H1 (cell line): ENCODE results near the gene CACNB4. TPM values are rescaled to one million over a fixed set of nuclear protein-coding genes. Genes with fewer than 3 reads are reported as not detected.

Experiments
- CTCF ChIA-PET: fragments of 300-600 bp; sonication (Branson Sonifier 250); formaldehyde crosslinking; loops from one replicate; lab custom pipeline; 2021; ENCODE audit not compliant: partially characterized antibody; lab: Charles Lee
- POLR2A ChIA-PET: fragments of 300-600 bp; sonication (Branson Sonifier 250); formaldehyde crosslinking; loops from one replicate; lab custom pipeline; 2021; ENCODE audit warnings: inconsistent platforms; ENCODE audit not compliant: partially characterized antibody; lab: Charles Lee
- DNase-seq, 2 experiments: peaks; one replicate each; pipeline versions ENCODE4 v3.0.0 to v3.0.0-alpha.2; 2010 to 2022; ENCODE audit warnings: low spot score in 2 of 2, low read depth in 1 of 2, mixed read lengths in 1 of 2
- FAIRE-seq: peaks from 2 replicates; lab custom pipeline; 2011; peaks lifted over from hg19 to GRCh38; lab: Jason Lieb, UNC
- H2AFZ ChIP-seq: 2 replicates; pipeline ENCODE4 v1.8.1; 2012; ENCODE audit warnings: low read length, inconsistent platforms
- H2AK5ac ChIP-seq: 2 replicates; pipeline ENCODE4 v1.6.1; 2013; ENCODE audit warnings: low read depth, low read length
- H2BK120ac ChIP-seq: replicated peaks from 2 replicates; pipeline ENCODE3; 2013; ENCODE audit warnings: low read depth, low read length, inconsistent platforms
- H2BK12ac ChIP-seq: 2 replicates; pipeline ENCODE4 v1.6.1; 2013; ENCODE audit warnings: low read depth, low read length
- H2BK15ac ChIP-seq: 2 replicates; pipeline ENCODE4 v1.6.1; 2013; ENCODE audit warnings: low read length
- H2BK20ac ChIP-seq: 2 replicates; pipeline ENCODE4 v1.6.1; 2013; ENCODE audit warnings: low read length
- H2BK5ac ChIP-seq: 2 replicates; pipeline ENCODE4 v1.6.1; 2013; ENCODE audit warnings: low read depth, low read length
- H3K14ac ChIP-seq: 2 replicates; pipeline ENCODE4 v1.6.1; 2013; ENCODE audit warnings: inconsistent platforms; ENCODE audit not compliant: insufficient read length
- H3K18ac ChIP-seq: 2 replicates; pipeline ENCODE4 v1.6.1; 2013; ENCODE audit warnings: low read length; ENCODE audit errors: extremely low read depth
- H3K23ac ChIP-seq: 2 replicates; pipeline ENCODE4 v1.6.1; 2013; ENCODE audit warnings: inconsistent platforms; ENCODE audit not compliant: insufficient read length
- H3K23me2 ChIP-seq: 2 replicates; pipeline ENCODE4 v1.6.1; 2013; ENCODE audit warnings: low read depth, low read length
- H3K27ac ChIP-seq: 2 replicates; pipeline ENCODE4 v1.6.1; 2011; ENCODE audit warnings: low read depth, low read length, inconsistent platforms
- H3K27me3 ChIP-seq, 4 experiments: replicated peaks in 1 of 4; 1 replicate in 1 of 4; 2 replicates in 3 of 4; pipeline versions ENCODE4 v1.6.1 to v1.8.1; 2011 to 2013; ENCODE audit warnings: low read length in 3 of 4, mild to moderate bottlenecking in 3 of 4, inconsistent platforms in 2 of 4, mixed read lengths in 2 of 4, moderate library complexity in 1 of 4; ENCODE audit not compliant: control insufficient read depth in 3 of 4, insufficient read depth in 3 of 4; ENCODE audit errors: extremely low read depth in 1 of 4
- H3K36me3 ChIP-seq, 4 experiments: 2 replicates each; pipeline versions ENCODE4 v1.6.1 to v1.8.1; 2011 to 2013; ENCODE audit warnings: mild to moderate bottlenecking in 4 of 4, low read length in 3 of 4, moderate library complexity in 2 of 4, control low read depth in 1 of 4, inconsistent platforms in 1 of 4; ENCODE audit not compliant: insufficient read depth in 4 of 4, control insufficient read depth in 2 of 4
- H3K4ac ChIP-seq: replicated peaks from 2 replicates; pipeline ENCODE3; 2013; ENCODE audit warnings: low read length, low read depth, mixed read lengths, inconsistent platforms; ENCODE audit not compliant: insufficient read length
- H3K4me1 ChIP-seq, 4 experiments: replicated peaks in 1 of 4; 1 replicate in 1 of 4; 2 replicates in 3 of 4; pipeline versions ENCODE4 v1.6.1 to v1.8.1; 2011 to 2013; ENCODE audit warnings: low read length in 3 of 4, inconsistent platforms in 2 of 4, mixed read lengths in 1 of 4; ENCODE audit not compliant: insufficient read depth in 4 of 4, control insufficient read depth in 3 of 4
- H3K4me2 ChIP-seq, 2 experiments: 2 replicates each; pipeline versions ENCODE4 v1.6.1 to v1.8.1; 2011 to 2013; ENCODE audit warnings: low read depth in 2 of 2, low read length in 2 of 2, control low read depth in 1 of 2, inconsistent platforms in 1 of 2, mild to moderate bottlenecking in 1 of 2; ENCODE audit not compliant: insufficient read depth in 1 of 2
- H3K4me3 ChIP-seq, 4 experiments: fragments of 200-600, 300-600 bp in 1 of 4; sonication (generic), shearing (Covaris generic), sonication (Bioruptor Twin) in 1 of 4; 2 replicates each; pipeline versions ENCODE4 v1.5.1 to v1.8.1; 2011 to 2016; ENCODE audit warnings: low read length in 4 of 4, low read depth in 3 of 4, control low read depth in 2 of 4, inconsistent platforms in 2 of 4, mild to moderate bottlenecking in 2 of 4, mixed read lengths in 1 of 4, moderate library complexity in 1 of 4; ENCODE audit not compliant: insufficient read depth in 2 of 4; ENCODE audit errors: extremely low read depth in 1 of 4
- H3K56ac ChIP-seq: replicated peaks from 2 replicates; pipeline ENCODE3; 2013; ENCODE audit warnings: low read depth, mild to moderate bottlenecking, mixed read lengths, low read length, inconsistent platforms; ENCODE audit not compliant: insufficient read length
- H3K79me1 ChIP-seq: 2 replicates; pipeline ENCODE4 v1.6.1; 2013; ENCODE audit warnings: low read depth, low read length, control low read depth
- H3K79me2 ChIP-seq, 2 experiments: 2 replicates each; pipeline versions ENCODE4 v1.6.1 to v1.8.1; 2012 to 2013; ENCODE audit warnings: low read length in 2 of 2, mild to moderate bottlenecking in 2 of 2, inconsistent platforms in 1 of 2; ENCODE audit not compliant: insufficient read depth in 2 of 2, control insufficient read depth in 1 of 2
- H3K9ac ChIP-seq, 4 experiments: replicated peaks in 1 of 4; 1 replicate in 1 of 4; 2 replicates in 3 of 4; pipeline versions ENCODE4 v1.6.1 to v1.8.1; 2011 to 2013; ENCODE audit warnings: low read depth in 3 of 4, low read length in 3 of 4, control low read depth in 2 of 4, mild to moderate bottlenecking in 2 of 4, moderate library complexity in 2 of 4, inconsistent platforms in 1 of 4; ENCODE audit errors: extremely low read depth in 1 of 4
- H3K9me3 ChIP-seq, 2 experiments: 2 replicates each; pipeline versions ENCODE4 v1.6.1 to v1.8.1; 2012 to 2013; ENCODE audit warnings: mild to moderate bottlenecking in 2 of 2, moderate library complexity in 2 of 2, control low read depth in 1 of 2, inconsistent platforms in 1 of 2, low read depth in 1 of 2, low read length in 1 of 2, mixed read lengths in 1 of 2; ENCODE audit not compliant: insufficient read depth in 2 of 2
- H4K20me1 ChIP-seq, 2 experiments: replicated peaks in 1 of 2; 2 replicates each; pipeline versions ENCODE3 to v1.8.1; 2011 to 2013; ENCODE audit warnings: inconsistent platforms in 2 of 2, low read length in 2 of 2, mild to moderate bottlenecking in 1 of 2; ENCODE audit not compliant: insufficient read depth in 2 of 2, control insufficient read depth in 1 of 2
- H4K5ac ChIP-seq: 2 replicates; pipeline ENCODE4 v1.6.1; 2013; ENCODE audit warnings: low read length, low read depth, mixed read lengths, inconsistent platforms; ENCODE audit not compliant: insufficient read length
- H4K8ac ChIP-seq: 2 replicates; pipeline ENCODE4 v1.8.0; 2013; ENCODE audit warnings: mild to moderate bottlenecking, moderate library complexity, low read length, inconsistent platforms; ENCODE audit not compliant: insufficient read depth; ENCODE audit errors: extremely low read depth
- H4K91ac ChIP-seq: replicated peaks from 2 replicates; pipeline ENCODE3; 2013; ENCODE audit warnings: low read length, mixed read lengths, inconsistent platforms; ENCODE audit not compliant: insufficient read length
- CREB1 ChIP-seq: IDR thresholded peaks from 2 replicates; pipeline ENCODE4 v1.6.1; 2012; ENCODE audit warnings: inconsistent platforms
- POU5F1 ChIP-seq: IDR thresholded peaks from 2 replicates; pipeline ENCODE4 v1.6.1; 2011; ENCODE audit warnings: low read depth, mild to moderate bottlenecking, low read length, moderate library complexity
- SP4 ChIP-seq: IDR thresholded peaks from 2 replicates; pipeline ENCODE4 v1.6.1; 2012; ENCODE audit warnings: low read length, inconsistent platforms
- WGBS, 2 experiments: shearing (Covaris generic) in 1 of 2; methylation state at CpG; one replicate each; pipeline versions ENCODE4 v1.1.6 to v1.1.7; 2013 to 2015; ENCODE audit warnings: low lambda C conversion rate in 2 of 2, mixed read lengths in 2 of 2, inconsistent platforms in 1 of 2, low coverage in 1 of 2, missing lambda C conversion rate in 1 of 2; ENCODE audit not compliant: insufficient replicate concordance in 2 of 2, insufficient coverage in 1 of 2, insufficient read length in 1 of 2; ENCODE audit errors: extremely low coverage in 1 of 2, missing lambda C conversion rate in 1 of 2; 5-methylcytosine and 5-hydroxymethylcytosine counted together
- polyA plus RNA-seq, 7 experiments: library from polyadenylated mRNA; depleted of rRNA in 3 of 7; stranded (reverse) in 5 of 7; unstranded in 2 of 7; fragments of >200 nt in 5 of 7; fragments of 200-250 nt in 2 of 7; gene quantifications; 1 replicate in 5 of 7; 2 replicates in 1 of 7; 4 replicates in 1 of 7; pipeline versions ENCODE4 v1.2.1 to v1.2.3, GENCODE V29; 2011 to 2013; ENCODE audit warnings: missing spikeins in 2 of 7, mixed read lengths in 2 of 7
- total RNA-seq: library from RNA; stranded (reverse); fragmentation: NEBNext Ultra II Directional; extraction: Animal tissue kit (Norgen Biotek cat#: 25700); gene quantifications from 2 replicates; pipeline ENCODE4 v1.2.1, GENCODE V29; 2021

The CACNB4 gene
- total and polyA plus RNA-seq, 2 of the 8 experiments (the other 6 are each of a cell fraction or from before 2014, with no cell fraction given), result 2.0 to 4.0 TPM

DNA sequence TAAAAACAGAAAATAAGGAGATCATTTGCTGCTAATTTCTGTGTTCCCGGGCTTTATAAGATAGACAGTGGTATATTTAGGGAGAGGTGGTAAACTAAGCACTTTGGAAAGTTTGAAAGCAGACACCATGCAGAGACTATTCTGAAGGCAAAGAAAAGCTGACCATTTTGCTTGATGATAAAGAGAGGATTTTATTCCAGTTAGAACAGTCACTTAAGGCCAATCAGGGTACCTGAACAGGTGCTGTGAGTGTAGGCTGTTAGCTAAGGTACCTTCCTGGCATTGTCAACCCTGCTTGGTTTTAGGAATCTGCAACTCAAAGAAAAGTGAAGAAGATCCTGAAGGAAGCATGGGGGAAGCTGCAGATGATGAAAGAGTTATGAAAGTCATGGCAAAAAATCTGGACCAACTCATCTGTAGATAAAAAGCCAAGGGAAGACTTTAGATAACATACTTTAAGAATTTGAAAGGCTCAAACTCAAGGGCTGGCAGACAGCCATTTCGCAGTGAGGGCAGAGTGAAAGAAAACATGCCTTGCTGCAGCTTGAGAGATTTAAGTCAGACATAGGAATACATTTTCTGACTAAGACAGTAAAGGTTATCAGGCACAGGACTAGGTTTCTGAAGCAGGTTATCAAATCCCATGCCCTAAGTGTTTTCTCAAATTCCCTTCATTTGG is 190.5 kb downstream of the CACNB4 start:
- Histone ChIP-seq H2BK5ac (no peak overlapping the region), H4K8ac (no peak overlapping the region), H3K14ac (no peak overlapping the region), H4K91ac (no peak overlapping the region), H3K18ac (no peak overlapping the region), H2AK5ac (no peak overlapping the region), H3K27me3 (no peaks in the 10 kb centered on the region), H3K79me2 (no peaks in the 10 kb centered on the region), H3K9ac (no peak overlapping the region; a peak in 1 of 7 replicates), H3K23me2 (no peaks in the 10 kb centered on the region), H2BK20ac (no peak overlapping the region), H2BK15ac (no peak overlapping the region), H4K20me1 (no peaks in the 10 kb centered on the region), H3K9me3 (no peaks in the 10 kb centered on the region), H2BK120ac (no peak overlapping the region), H3K79me1 (no peaks in the 10 kb centered on the region), H3K4me3 (no peak overlapping the region), H2AFZ (0 out of 2 replicates have a peak overlapping the region, but pooled peaks have one; percentile 6), H3K4me2 (no peak overlapping the region), H4K5ac (no peak overlapping the region), H3K36me3 (no peaks in the 10 kb centered on the region), H3K23ac (no peak overlapping the region), H3K4me1 (peaks cover 0 to 6% (median 2%) of the 10 kb centered on the region in 4 experiments; a peak in 4 of 7 replicates), H2BK12ac (no peak overlapping the region), H3K4ac (no peak overlapping the region), H3K27ac (no peak overlapping the region), H3K56ac (no peak overlapping the region)
- FAIRE-seq (no peak), DNase-seq (no peak)
- ChIA-PET CTCF (interaction anchor here (0.7 to 1.9 kb wide), 3 partner anchors 9 to 39 kb away, joined by 3 to 6 read pairs (median 5); no protein-coding TSS in a partner anchor), POLR2A (interaction anchor here (1.3 to 1.4 kb wide), 2 partner anchors 17 to 80 kb away, joined by 4 read pairs; partner anchors contain the start of gene ARL5A)
- WGBS, 2 experiments, result 91% methylated on average over 2 of the region's 2 CpGs; no CpG with 5 or more reads in 1 of the 2 experiments
- TF ChIP-seq CREB1 (no peak), SP4 (no peak), POU5F1 (no peak)
